K562 (cell line): ENCODE data around the gene MATK.

Source experiments
- POLR2H ChIP-seq: IDR thresholded peaks from 2 replicates; pipeline ENCODE4 v1.6.1; 2016; ENCODE audit warnings: missing genetic modification characterization, low read depth, mild to moderate bottlenecking, control low read depth, missing compliant biosample characterization, moderate library complexity
- SREBF2 ChIP-seq: sonication (generic); formaldehyde crosslinking; IDR thresholded peaks from 2 replicates; pipeline ENCODE4 v1.4.0; 2020; ENCODE audit warnings: mild to moderate bottlenecking, missing genetic modification reagents

DNA sequence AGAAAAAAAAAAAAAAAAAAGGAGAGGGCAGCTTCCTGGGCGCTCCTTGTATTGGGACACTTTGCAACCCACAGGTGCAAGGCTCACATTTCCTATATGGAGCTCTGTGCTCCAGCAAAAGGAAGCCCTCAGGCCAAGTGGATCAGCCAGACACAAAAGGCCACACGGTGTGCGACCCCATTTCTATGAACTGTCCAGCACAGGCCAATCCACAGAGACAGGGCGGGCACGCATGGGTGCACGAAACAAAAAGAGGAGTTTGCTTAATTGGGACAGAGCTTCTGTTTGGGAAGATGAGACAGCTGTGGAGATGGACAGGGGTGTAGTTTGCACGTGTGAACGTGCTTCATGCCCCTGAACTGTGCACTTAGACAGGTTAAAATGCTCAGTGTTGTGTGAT, 31.6 kb upstream of the MATK start:
- TF ChIP-seq POLR2H (no peak), SREBF2 (CRISPR knock-in tag) (no peak)
